ENCODE measurements around the gene CHD9. TPM values are rescaled to one million over a fixed set of nuclear protein-coding genes. Genes with fewer than 3 reads are reported as not detected.

CHD9 gene
- total and polyA plus RNA-seq, 9 of the 15 experiments (the other 6 are each of a cell fraction or from before 2014, with no cell fraction given) = 29.0 to 69.3 (median 40.6) TPM

DNA sequence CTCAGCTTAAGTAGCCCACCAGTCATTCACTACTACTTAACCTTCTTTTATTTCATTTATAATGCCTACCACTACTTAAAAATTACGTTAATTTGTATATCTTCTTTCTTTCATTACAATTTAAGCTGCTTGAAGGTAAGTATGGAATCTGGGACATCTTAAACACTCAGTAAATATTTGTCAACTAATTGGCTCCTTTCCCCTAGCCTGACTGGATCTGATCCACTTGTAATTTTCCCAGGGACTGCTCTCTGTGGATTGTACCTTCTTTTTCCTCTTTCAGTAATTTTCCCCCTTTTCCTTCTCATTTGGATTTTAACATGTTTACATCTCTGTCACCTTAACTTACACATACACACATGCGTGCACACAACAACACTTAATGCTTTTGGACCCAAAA, 227.1 kb downstream of the CHD9 start:
- Histone ChIP-seq H3K4me2 (ENCODE audit: insufficient read depth, low read length) (no peak overlapping the region), H3K79me2 (ENCODE audit: control insufficient read depth, insufficient read depth, low read length) (no peaks in the 10 kb centered on the region), H2AFZ (ENCODE audit: low read depth, low read length) (no peak overlapping the region), H3K36me3 (ENCODE audit: control insufficient read depth, insufficient read depth, low read length) (peaks cover 82% of the 10 kb centered on the region), H4K20me1 (replicated peaks; ENCODE audit: control insufficient read depth, insufficient read depth, low read length) (no peaks in the 10 kb centered on the region), H3K27ac (ENCODE audit: extremely low read depth, low read depth, low read length) (no peak overlapping the region), H3K9me3 (replicated peaks; ENCODE audit: control insufficient read depth, insufficient read depth, low read depth, low read length) (no peaks in the 10 kb centered on the region), H3K4me1 (replicated peaks in 1 of 2; ENCODE audit: control insufficient read depth in 2 of 2, insufficient read depth in 2 of 2, low read length in 2 of 2) (no peaks in the 10 kb centered on the region), H3K27me3 (ENCODE audit: control insufficient read depth in 2 of 2, insufficient read depth in 2 of 2, low read length in 2 of 2) (no peaks in the 10 kb centered on the region), H3K9me1 (ENCODE audit: control insufficient read depth, insufficient read depth, low read length) (no peaks in the 10 kb centered on the region), H3K4me3 (no peak overlapping the region), H3K9ac (ENCODE audit: insufficient read depth in 1 of 2, low read depth in 2 of 2, low read length in 2 of 2) (no peak overlapping the region)
- no TSS peak for BruUV-seq (replicated peaks)
- intact Hi-C loops (cut with micrococcal nuclease) (loop anchor here (10.0 kb wide), 1 partner anchor 227 kb away; the partner anchor contains the start of genes CHD9 and CHD9NB), in situ Hi-C loops (cut with MboI) (no loop called here)
- DNase-seq (ENCODE audit: extremely low read depth in 1 of 4, low spot score in 3 of 4) = no peak
- ChIA-PET CTCF (ENCODE audit: low intra/inter-chr PET ratio) (no interaction called here), POLR2A (interaction anchor here (1.0 kb wide), 1 partner anchor 20 kb away, joined by 3 read pairs; no protein-coding TSS in a partner anchor)
- 80% methylated on average over 2 of the region's 2 CpGs for WGBS (ENCODE audit: insufficient coverage, low coverage, missing lambda C conversion rate)
- no peak for FAIRE-seq
- ATAC-seq = no peak
- TF ChIP-seq ZFPM2 (CRISPR knock-in tag; IDR thresholded peaks at IDR 0.05) (no peak), ZNF699 (CRISPR knock-in tag; IDR thresholded peaks at IDR 0.05; ENCODE audit: insufficient replicate concordance) (no peak), MTA1 (IDR thresholded peaks at IDR 0.05; ENCODE audit: borderline replicate concordance) (no peak), SAFB (IDR thresholded peaks at IDR 0.05; ENCODE audit: borderline replicate concordance, low read depth, low read length) (no peak), HSF4 (CRISPR knock-in tag; IDR thresholded peaks at IDR 0.05; ENCODE audit: borderline replicate concordance) (no peak), KDM5B (IDR thresholded peaks at IDR 0.05; ENCODE audit: insufficient replicate concordance, low read depth, low read length) (no peak), NCOA2 (IDR thresholded peaks at IDR 0.05; ENCODE audit: partially characterized antibody in 2 of 2) (no peak), ZNF408 (CRISPR knock-in tag; IDR thresholded peaks at IDR 0.05; ENCODE audit: low read depth) (no peak), ZNF584 (CRISPR knock-in tag; IDR thresholded peaks at IDR 0.05; ENCODE audit: low read depth) (no peak), ZBED1 (IDR thresholded peaks at IDR 0.05) (no peak), TRIM28 (IDR thresholded peaks at IDR 0.05) (no peak)
- TF ChIP-seq, protein P1, sequence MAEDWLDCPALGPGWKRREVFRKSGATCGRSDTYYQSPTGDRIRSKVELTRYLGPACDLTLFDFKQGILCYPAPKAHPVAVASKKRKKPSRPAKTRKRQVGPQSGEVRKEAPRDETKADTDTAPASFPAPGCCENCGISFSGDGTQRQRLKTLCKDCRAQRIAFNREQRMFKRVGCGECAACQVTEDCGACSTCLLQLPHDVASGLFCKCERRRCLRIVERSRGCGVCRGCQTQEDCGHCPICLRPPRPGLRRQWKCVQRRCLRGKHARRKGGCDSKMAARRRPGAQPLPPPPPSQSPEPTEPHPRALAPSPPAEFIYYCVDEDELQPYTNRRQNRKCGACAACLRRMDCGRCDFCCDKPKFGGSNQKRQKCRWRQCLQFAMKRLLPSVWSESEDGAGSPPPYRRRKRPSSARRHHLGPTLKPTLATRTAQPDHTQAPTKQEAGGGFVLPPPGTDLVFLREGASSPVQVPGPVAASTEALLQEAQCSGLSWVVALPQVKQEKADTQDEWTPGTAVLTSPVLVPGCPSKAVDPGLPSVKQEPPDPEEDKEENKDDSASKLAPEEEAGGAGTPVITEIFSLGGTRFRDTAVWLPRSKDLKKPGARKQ (CRISPR knock-in tag; IDR thresholded peaks at IDR 0.05) = no peak
- TF ChIP-seq, protein P2, sequence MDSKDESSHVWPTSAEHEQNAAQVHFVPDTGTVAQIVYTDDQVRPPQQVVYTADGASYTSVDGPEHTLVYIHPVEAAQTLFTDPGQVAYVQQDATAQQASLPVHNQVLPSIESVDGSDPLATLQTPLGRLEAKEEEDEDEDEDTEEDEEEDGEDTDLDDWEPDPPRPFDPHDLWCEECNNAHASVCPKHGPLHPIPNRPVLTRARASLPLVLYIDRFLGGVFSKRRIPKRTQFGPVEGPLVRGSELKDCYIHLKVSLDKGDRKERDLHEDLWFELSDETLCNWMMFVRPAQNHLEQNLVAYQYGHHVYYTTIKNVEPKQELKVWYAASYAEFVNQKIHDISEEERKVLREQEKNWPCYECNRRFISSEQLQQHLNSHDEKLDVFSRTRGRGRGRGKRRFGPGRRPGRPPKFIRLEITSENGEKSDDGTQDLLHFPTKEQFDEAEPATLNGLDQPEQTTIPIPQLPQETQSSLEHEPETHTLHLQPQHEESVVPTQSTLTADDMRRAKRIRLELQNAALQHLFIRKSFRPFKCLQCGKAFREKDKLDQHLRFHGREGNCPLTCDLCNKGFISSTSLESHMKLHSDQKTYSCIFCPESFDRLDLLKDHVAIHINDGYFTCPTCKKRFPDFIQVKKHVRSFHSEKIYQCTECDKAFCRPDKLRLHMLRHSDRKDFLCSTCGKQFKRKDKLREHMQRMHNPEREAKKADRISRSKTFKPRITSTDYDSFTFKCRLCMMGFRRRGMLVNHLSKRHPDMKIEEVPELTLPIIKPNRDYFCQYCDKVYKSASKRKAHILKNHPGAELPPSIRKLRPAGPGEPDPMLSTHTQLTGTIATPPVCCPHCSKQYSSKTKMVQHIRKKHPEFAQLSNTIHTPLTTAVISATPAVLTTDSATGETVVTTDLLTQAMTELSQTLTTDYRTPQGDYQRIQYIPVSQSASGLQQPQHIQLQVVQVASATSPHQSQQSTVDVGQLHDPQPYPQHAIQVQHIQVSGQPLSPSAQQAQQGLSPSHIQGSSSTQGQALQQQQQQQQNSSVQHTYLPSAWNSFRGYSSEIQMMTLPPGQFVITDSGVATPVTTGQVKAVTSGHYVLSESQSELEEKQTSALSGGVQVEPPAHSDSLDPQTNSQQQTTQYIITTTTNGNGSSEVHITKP (IDR thresholded peaks at IDR 0.05; ENCODE audit: partially characterized antibody) = no peak
- TF ChIP-seq, protein P3, sequence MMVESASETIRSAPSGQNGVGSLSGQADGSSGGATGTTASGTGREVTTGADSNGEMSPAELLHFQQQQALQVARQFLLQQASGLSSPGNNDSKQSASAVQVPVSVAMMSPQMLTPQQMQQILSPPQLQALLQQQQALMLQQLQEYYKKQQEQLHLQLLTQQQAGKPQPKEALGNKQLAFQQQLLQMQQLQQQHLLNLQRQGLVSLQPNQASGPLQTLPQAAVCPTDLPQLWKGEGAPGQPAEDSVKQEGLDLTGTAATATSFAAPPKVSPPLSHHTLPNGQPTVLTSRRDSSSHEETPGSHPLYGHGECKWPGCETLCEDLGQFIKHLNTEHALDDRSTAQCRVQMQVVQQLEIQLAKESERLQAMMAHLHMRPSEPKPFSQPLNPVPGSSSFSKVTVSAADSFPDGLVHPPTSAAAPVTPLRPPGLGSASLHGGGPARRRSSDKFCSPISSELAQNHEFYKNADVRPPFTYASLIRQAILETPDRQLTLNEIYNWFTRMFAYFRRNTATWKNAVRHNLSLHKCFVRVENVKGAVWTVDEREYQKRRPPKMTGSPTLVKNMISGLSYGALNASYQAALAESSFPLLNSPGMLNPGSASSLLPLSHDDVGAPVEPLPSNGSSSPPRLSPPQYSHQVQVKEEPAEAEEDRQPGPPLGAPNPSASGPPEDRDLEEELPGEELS (CRISPR knock-in tag; IDR thresholded peaks at IDR 0.05; ENCODE audit: borderline replicate concordance) = no peak
- TF ChIP-seq, protein P4, sequence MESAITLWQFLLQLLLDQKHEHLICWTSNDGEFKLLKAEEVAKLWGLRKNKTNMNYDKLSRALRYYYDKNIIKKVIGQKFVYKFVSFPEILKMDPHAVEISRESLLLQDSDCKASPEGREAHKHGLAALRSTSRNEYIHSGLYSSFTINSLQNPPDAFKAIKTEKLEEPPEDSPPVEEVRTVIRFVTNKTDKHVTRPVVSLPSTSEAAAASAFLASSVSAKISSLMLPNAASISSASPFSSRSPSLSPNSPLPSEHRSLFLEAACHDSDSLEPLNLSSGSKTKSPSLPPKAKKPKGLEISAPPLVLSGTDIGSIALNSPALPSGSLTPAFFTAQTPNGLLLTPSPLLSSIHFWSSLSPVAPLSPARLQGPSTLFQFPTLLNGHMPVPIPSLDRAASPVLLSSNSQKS (CRISPR knock-in tag; IDR thresholded peaks at IDR 0.05) = no peak
